H9 (cell line): ENCODE results near the gene EDN1. TPM values are rescaled to one million over a fixed set of nuclear protein-coding genes. Genes with fewer than 3 reads are reported as not detected.

ENCODE experiments used
- DNase-seq: peaks from one replicate; pipeline ENCODE4 v3.0.0-alpha.2; 2017
- H2AFZ ChIP-seq: one replicate; pipeline ENCODE4 v1.6.1; 2013; ENCODE audit warnings: mild to moderate bottlenecking, low read length, control low read depth, moderate library complexity
- H2AK5ac ChIP-seq: 2 replicates; pipeline ENCODE4 v1.6.1; 2013; ENCODE audit warnings: low read length, control low read depth, mixed read lengths; ENCODE audit not compliant: insufficient read length
- H2BK120ac ChIP-seq: one replicate; pipeline ENCODE4 v1.6.1; 2013; ENCODE audit warnings: low read depth, mild to moderate bottlenecking, low read length, control low read depth, inconsistent platforms; ENCODE audit not compliant: poor library complexity, severe bottlenecking
- H2BK12ac ChIP-seq: 2 replicates; pipeline ENCODE4 v1.6.1; 2013; ENCODE audit warnings: low read length, control low read depth, mixed read lengths, low read depth; ENCODE audit not compliant: insufficient read length
- H2BK15ac ChIP-seq: 2 replicates; pipeline ENCODE4 v1.6.1; 2013; ENCODE audit warnings: low read depth, low read length, control low read depth
- H2BK20ac ChIP-seq: one replicate; pipeline ENCODE4 v1.6.1; 2013; ENCODE audit warnings: low read depth, mild to moderate bottlenecking, low read length, control low read depth, inconsistent platforms; ENCODE audit not compliant: poor library complexity, severe bottlenecking
- H2BK5ac ChIP-seq: 2 replicates; pipeline ENCODE4 v1.6.1; 2013; ENCODE audit warnings: low read length, control low read depth, mixed read lengths; ENCODE audit not compliant: insufficient read length
- H3K14ac ChIP-seq: 2 replicates; pipeline ENCODE4 v1.6.1; 2013; ENCODE audit warnings: low read length, control low read depth; ENCODE audit not compliant: insufficient read depth
- H3K18ac ChIP-seq: 2 replicates; pipeline ENCODE4 v1.6.1; 2013; ENCODE audit warnings: low read depth, mild to moderate bottlenecking, mixed read lengths, low read length, control low read depth; ENCODE audit not compliant: insufficient read length
- H3K23ac ChIP-seq: 2 replicates; pipeline ENCODE4 v1.6.1; 2013; ENCODE audit warnings: low read length, control low read depth, mixed read lengths, low read depth; ENCODE audit not compliant: insufficient read length
- H3K23me2 ChIP-seq: 2 replicates; pipeline ENCODE4 v1.6.1; 2013; ENCODE audit warnings: low read depth, mild to moderate bottlenecking, mixed read lengths, low read length, control low read depth; ENCODE audit not compliant: insufficient read length, poor library complexity, severe bottlenecking
- H3K27ac ChIP-seq: 2 replicates; pipeline ENCODE4 v1.5.1; 2013; ENCODE audit warnings: low read length, control low read depth, mixed read lengths, low read depth; ENCODE audit not compliant: insufficient read length
- H3K27me3 ChIP-seq: 2 replicates; pipeline ENCODE4 v1.6.1; 2013; ENCODE audit warnings: low read length, control low read depth, inconsistent platforms; ENCODE audit not compliant: insufficient read depth
- H3K4ac ChIP-seq: 2 replicates; pipeline ENCODE4 v1.6.1; 2013; ENCODE audit warnings: low read depth, mild to moderate bottlenecking, control low read depth, inconsistent platforms, low read length, moderate library complexity
- H3K4me1 ChIP-seq: 2 replicates; pipeline ENCODE4 v1.6.1; 2013; ENCODE audit warnings: low read length, control low read depth, inconsistent platforms; ENCODE audit not compliant: insufficient read depth
- H3K4me2 ChIP-seq: 2 replicates; pipeline ENCODE4 v1.6.1; 2013; ENCODE audit warnings: low read length, control low read depth, mixed read lengths; ENCODE audit not compliant: insufficient read length, insufficient read depth
- H3K56ac ChIP-seq: 2 replicates; pipeline ENCODE4 v1.6.1; 2013; ENCODE audit warnings: low read depth, mild to moderate bottlenecking, mixed read lengths, low read length, control low read depth; ENCODE audit not compliant: insufficient read length
- H3K79me1 ChIP-seq: 2 replicates; pipeline ENCODE4 v1.6.1; 2013; ENCODE audit warnings: low read depth, mild to moderate bottlenecking, moderate library complexity, low read length, control low read depth, inconsistent platforms; ENCODE audit not compliant: insufficient read depth, poor library complexity, severe bottlenecking
- H3K79me2 ChIP-seq: 2 replicates; pipeline ENCODE4 v1.6.1; 2013; ENCODE audit warnings: low read length, control low read depth, inconsistent platforms; ENCODE audit not compliant: insufficient read depth
- H3K9ac ChIP-seq: 2 replicates; pipeline ENCODE4 v1.6.1; 2013; ENCODE audit warnings: low read length, control low read depth, mixed read lengths; ENCODE audit not compliant: insufficient read length; ENCODE audit errors: extremely low read depth
- H3K9me3 ChIP-seq: one replicate; pipeline ENCODE4 v1.6.1; 2013; ENCODE audit warnings: low read depth, low read length, inconsistent platforms; ENCODE audit not compliant: control insufficient read depth
- H3T11ph ChIP-seq: one replicate; pipeline ENCODE4 v1.6.1; 2013; ENCODE audit warnings: mild to moderate bottlenecking, low read length, control low read depth, inconsistent platforms
- H4K20me1 ChIP-seq: one replicate; pipeline ENCODE4 v1.6.1; 2013; ENCODE audit not compliant: control insufficient read depth, insufficient read length, insufficient read depth
- H4K5ac ChIP-seq: 2 replicates; pipeline ENCODE4 v1.6.1; 2013; ENCODE audit warnings: low read depth, mild to moderate bottlenecking, mixed read lengths, low read length, control low read depth; ENCODE audit not compliant: insufficient read length
- H4K8ac ChIP-seq: replicated peaks from 2 replicates; pipeline ENCODE4 v1.6.1; 2013; ENCODE audit warnings: low read length, control low read depth, mixed read lengths, low read depth; ENCODE audit not compliant: insufficient read length
- H4K91ac ChIP-seq: 2 replicates; pipeline ENCODE4 v1.6.1; 2013; ENCODE audit warnings: low read depth, mild to moderate bottlenecking, moderate library complexity, mixed read lengths, low read length, control low read depth; ENCODE audit not compliant: insufficient read length
- H3K27ac Mint-ChIP-seq, 3 experiments: 2 replicates in 2 of 3; 3 replicates in 1 of 3; pipeline ENCODE4 v1.8.0; 2020 to 2021; ENCODE audit warnings: mixed read lengths in 3 of 3, mild to moderate bottlenecking in 1 of 3, moderate library complexity in 1 of 3
- H3K27me3 Mint-ChIP-seq: 2 replicates; pipeline ENCODE4 v1.8.0; 2021; ENCODE audit warnings: low read depth, mild to moderate bottlenecking, moderate library complexity, mixed read lengths
- H3K36me3 Mint-ChIP-seq, 3 experiments: 2 replicates in 2 of 3; 3 replicates in 1 of 3; pipeline ENCODE4 v1.8.0; 2020 to 2021; ENCODE audit warnings: low read depth in 3 of 3, mixed read lengths in 3 of 3; ENCODE audit not compliant: insufficient read depth in 1 of 3
- H3K4me1 Mint-ChIP-seq, 2 experiments: 2 replicates each; pipeline ENCODE4 v1.8.0; 2020; ENCODE audit warnings: mixed read lengths in 2 of 2
- H3K4me3 Mint-ChIP-seq, 2 experiments: 2 replicates in 1 of 2; 3 replicates in 1 of 2; pipeline ENCODE4 v1.8.0; 2020 to 2021; ENCODE audit warnings: mild to moderate bottlenecking in 2 of 2, mixed read lengths in 2 of 2, moderate library complexity in 1 of 2
- H3K9me3 Mint-ChIP-seq, 2 experiments: 2 replicates in 1 of 2; 3 replicates in 1 of 2; pipeline ENCODE4 v1.8.0; 2020; ENCODE audit warnings: mild to moderate bottlenecking in 2 of 2, mixed read lengths in 2 of 2, moderate library complexity in 1 of 2
- WGBS: extraction: QIAGEN DNeasy Blood & Tissue Kit; methylation state at CpG from one replicate; pipeline ENCODE4 v1.1.7; 2013; ENCODE audit warnings: missing lambda C conversion rate, low lambda C conversion rate, mixed read lengths; ENCODE audit not compliant: insufficient read length; ENCODE audit errors: extremely low coverage; 5-methylcytosine and 5-hydroxymethylcytosine counted together
- total RNA-seq: library from RNA; stranded (reverse); gene quantifications from 2 replicates; pipeline ENCODE4 v1.2.1, GENCODE V29; 2021
- TF ChIP-seq, protein P1 (sequence below): fragments of 200-600 bp; sonication (generic); conservative IDR thresholded peaks from 3 replicates; pipeline ENCODE4 v1.8.0; 2021; ENCODE audit warnings: antibody characterized with exemption, mild to moderate bottlenecking

The EDN1 gene
- total RNA-seq, 1 experiment from 2014 or later, result 2.1 TPM

DNA sequence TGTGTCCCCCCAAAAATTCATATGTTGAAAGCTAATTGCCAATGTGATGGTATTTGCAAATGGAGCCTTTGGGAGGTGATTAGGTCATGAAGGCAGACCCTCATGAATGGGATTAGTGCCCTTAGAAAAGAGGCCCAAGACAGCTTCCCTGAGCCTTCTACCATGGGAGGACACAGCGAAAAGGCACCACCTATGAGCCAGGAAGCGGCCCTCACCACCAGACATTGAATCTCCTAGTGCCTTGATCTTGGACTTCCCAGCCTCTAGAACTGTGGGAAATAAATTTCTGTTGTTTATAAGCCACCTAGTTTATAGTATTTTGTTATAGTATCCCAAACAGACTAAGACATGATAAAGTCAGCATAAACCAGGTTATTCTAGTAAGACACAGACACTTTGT lies 18.9 kb downstream of the EDN1 start:
- H3K4me2 ChIP-seq, result no peak overlapping the region

More for the DNA sequence above, 18.9 kb downstream of the EDN1 start:
- H4K5ac ChIP-seq, result no peak overlapping the region
- H4K91ac ChIP-seq, result no peak overlapping the region
- no peak overlapping the region for H3K27ac ChIP-seq
- H3K9ac ChIP-seq, result no peak overlapping the region
- no peak overlapping the region for H3K4ac ChIP-seq
- WGBS, result no CpG with 5 or more reads among the region's 2 CpGs
- no peak overlapping the region for H3K23ac ChIP-seq
- no peak overlapping the region for H2AFZ ChIP-seq
- H3K27me3 ChIP-seq, result no peaks in the 10 kb centered on the region
- H3K4me1 ChIP-seq, result no peaks in the 10 kb centered on the region
- no peak overlapping the region for H2BK20ac ChIP-seq
- no peak overlapping the region for H2BK15ac ChIP-seq
- no peak for DNase-seq
- H2BK120ac ChIP-seq, result no peak overlapping the region
- no peak overlapping the region for H3K56ac ChIP-seq
- no peak overlapping the region for H3K18ac ChIP-seq
- no peak overlapping the region for H2BK5ac ChIP-seq
- no peak overlapping the region for H3T11ph ChIP-seq
- Mint-ChIP-seq H3K4me3 (no peak overlapping the region), H3K27me3 (no peaks in the 10 kb centered on the region), H3K9me3 (no peaks in the 10 kb centered on the region; a peak in 1 of 5 replicates), H3K36me3 (no peaks in the 10 kb centered on the region; a peak in 1 of 7 replicates), H3K27ac (no peak overlapping the region), H3K4me1 (peaks cover 0 to 5% of the 10 kb centered on the region in 2 experiments; a peak in 2 of 4 replicates)
- H3K79me2 ChIP-seq, result no peaks in the 10 kb centered on the region
- H3K9me3 ChIP-seq, result no peaks in the 10 kb centered on the region
- no peak overlapping the region for H2AK5ac ChIP-seq
- no peaks in the 10 kb centered on the region for H4K20me1 ChIP-seq
- no peak overlapping the region for H2BK12ac ChIP-seq
- TF ChIP-seq, protein P1, sequence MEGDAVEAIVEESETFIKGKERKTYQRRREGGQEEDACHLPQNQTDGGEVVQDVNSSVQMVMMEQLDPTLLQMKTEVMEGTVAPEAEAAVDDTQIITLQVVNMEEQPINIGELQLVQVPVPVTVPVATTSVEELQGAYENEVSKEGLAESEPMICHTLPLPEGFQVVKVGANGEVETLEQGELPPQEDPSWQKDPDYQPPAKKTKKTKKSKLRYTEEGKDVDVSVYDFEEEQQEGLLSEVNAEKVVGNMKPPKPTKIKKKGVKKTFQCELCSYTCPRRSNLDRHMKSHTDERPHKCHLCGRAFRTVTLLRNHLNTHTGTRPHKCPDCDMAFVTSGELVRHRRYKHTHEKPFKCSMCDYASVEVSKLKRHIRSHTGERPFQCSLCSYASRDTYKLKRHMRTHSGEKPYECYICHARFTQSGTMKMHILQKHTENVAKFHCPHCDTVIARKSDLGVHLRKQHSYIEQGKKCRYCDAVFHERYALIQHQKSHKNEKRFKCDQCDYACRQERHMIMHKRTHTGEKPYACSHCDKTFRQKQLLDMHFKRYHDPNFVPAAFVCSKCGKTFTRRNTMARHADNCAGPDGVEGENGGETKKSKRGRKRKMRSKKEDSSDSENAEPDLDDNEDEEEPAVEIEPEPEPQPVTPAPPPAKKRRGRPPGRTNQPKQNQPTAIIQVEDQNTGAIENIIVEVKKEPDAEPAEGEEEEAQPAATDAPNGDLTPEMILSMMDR, result no peak
- no peaks in the 10 kb centered on the region for H3K79me1 ChIP-seq
- no peaks in the 10 kb centered on the region for H3K23me2 ChIP-seq
- H3K14ac ChIP-seq, result no peak overlapping the region
- no peak overlapping the region for H4K8ac ChIP-seq
